ENCODE measurements around the gene BCO1.
"Not testable (repeated sequence)": the region's sequence is repeated elsewhere in the genome, so short reads cannot be mapped to it uniquely, and the experiment has no call there.

BCO1 gene

GRCh38 chr16:81238296-81239011 lies at the start of gene BCO1:
Gene BCO1 (plus strand): TSS chr16:81238689. CDS start chr16:81238909, 220 bp downstream.
- DNase-seq (ENCODE audit: low read depth in 2 of 2): no peak

- no peak for DNase-seq (ENCODE audit: low read depth in 2 of 2)
Observed at GRCh38 chr16:81189100-81189664, 49.3 kb upstream of the BCO1 start.

- DNase-seq (ENCODE audit: low read depth in 2 of 2): no peak
Observed at GRCh38 chr16:81190667-81191066, 47.8 kb upstream of the BCO1 start.

- DNase-seq (ENCODE audit: low read depth in 2 of 2): no peak
Observed at GRCh38 chr16:81195885-81196534, 42.5 kb upstream of the BCO1 start.

- DNase-seq (ENCODE audit: low read depth in 2 of 2): no peak
Observed at GRCh38 chr16:81198635-81199034, 39.9 kb upstream of the BCO1 start.

GRCh38 chr16:81201267-81201666 lies 37.2 kb upstream of the BCO1 start:
- DNase-seq (ENCODE audit: low read depth in 2 of 2): no peak

GRCh38 chr16:81204798-81205680 lies 33.5 kb upstream of the BCO1 start:
- peak; percentile 22 to 38 for DNase-seq (ENCODE audit: low read depth in 2 of 2)

- no peak for DNase-seq (ENCODE audit: low read depth in 2 of 2)
Observed at GRCh38 chr16:81207076-81207475, 31.4 kb upstream of the BCO1 start.

GRCh38 chr16:81210807-81211206 lies 27.7 kb upstream of the BCO1 start:
- no peak for DNase-seq (ENCODE audit: low read depth in 2 of 2)

- DNase-seq (ENCODE audit: low read depth in 2 of 2): no peak
Observed at GRCh38 chr16:81212830-81213465, 25.5 kb upstream of the BCO1 start.

GRCh38 chr16:81214745-81215166 lies 23.7 kb upstream of the BCO1 start:
- no peak for DNase-seq (ENCODE audit: low read depth in 2 of 2)

GRCh38 chr16:81216114-81216513 lies 22.4 kb upstream of the BCO1 start:
- no peak for DNase-seq (ENCODE audit: low read depth in 2 of 2)

- no peak for DNase-seq (ENCODE audit: low read depth in 2 of 2)
Observed at GRCh38 chr16:81216706-81217105, 21.8 kb upstream of the BCO1 start.

GRCh38 chr16:81219151-81219550 lies 19.3 kb upstream of the BCO1 start:
- DNase-seq (ENCODE audit: low read depth in 2 of 2): no peak

- DNase-seq (ENCODE audit: low read depth in 2 of 2): no peak
Observed at GRCh38 chr16:81220349-81220748, 18.1 kb upstream of the BCO1 start.

- no peak for DNase-seq (ENCODE audit: low read depth in 2 of 2)
Observed at GRCh38 chr16:81221731-81222130, 16.8 kb upstream of the BCO1 start.

GRCh38 chr16:81224824-81225223 lies 13.7 kb upstream of the BCO1 start:
- no peak for DNase-seq (ENCODE audit: low read depth in 2 of 2)

- not testable (repeated sequence) for DNase-seq (ENCODE audit: low read depth in 2 of 2)
Observed at GRCh38 chr16:81225697-81226096, 12.8 kb upstream of the BCO1 start.

- no peak for DNase-seq (ENCODE audit: low read depth in 2 of 2)
Observed at GRCh38 chr16:81227785-81228184, 10.7 kb upstream of the BCO1 start.

GRCh38 chr16:81229811-81230210 lies 8.7 kb upstream of the BCO1 start:
- no peak for DNase-seq (ENCODE audit: low read depth in 2 of 2)

- no peak for DNase-seq (ENCODE audit: low read depth in 2 of 2)
Observed at GRCh38 chr16:81231014-81231413, 7.5 kb upstream of the BCO1 start.

All from activated CD4-positive, alpha-beta T cell treated with anti-CD3 and anti-CD28 coated beads for 24 hours (primary cell).